Chondrocyte (in vitro differentiated cells): ENCODE results near the gene TSPAN11. TPM values are rescaled to one million over a fixed set of nuclear protein-coding genes. Genes with fewer than 3 reads are reported as not detected.

Source experiments
- DNase-seq: peaks from one replicate; pipeline ENCODE4 v3.0.0; 2021; ENCODE audit warnings: mixed read lengths, low spot score
- H3K27ac Mint-ChIP-seq: one replicate; pipeline ENCODE4 v1.8.0; 2021; ENCODE audit warnings: mild to moderate bottlenecking, moderate library complexity, mixed read lengths; ENCODE audit not compliant: unreplicated experiment
- H3K27me3 Mint-ChIP-seq: 2 replicates; pipeline ENCODE4 v1.8.0; 2021; ENCODE audit warnings: low read depth, mixed read lengths
- H3K36me3 Mint-ChIP-seq: 2 replicates; pipeline ENCODE4 v1.8.0; 2021; ENCODE audit warnings: low read depth, mixed read lengths
- H3K4me1 Mint-ChIP-seq: 2 replicates; pipeline ENCODE4 v1.8.0; 2021; ENCODE audit warnings: low read depth, mild to moderate bottlenecking, mixed read lengths
- H3K4me3 Mint-ChIP-seq: one replicate; pipeline ENCODE4 v1.8.0; 2021; ENCODE audit warnings: mild to moderate bottlenecking, moderate library complexity, mixed read lengths; ENCODE audit not compliant: unreplicated experiment
- H3K9me3 Mint-ChIP-seq: 2 replicates; pipeline ENCODE4 v1.8.0; 2021; ENCODE audit warnings: low read depth, mixed read lengths
- total RNA-seq: library from RNA; stranded (reverse); gene quantifications from 3 replicates; pipeline ENCODE4 v1.2.1, GENCODE V29; 2021
- TF ChIP-seq, protein P1 (sequence below): fragments of 200-600 bp; sonication (generic); IDR thresholded peaks from 2 replicates; pipeline ENCODE4 v1.5.0; 2021; ENCODE audit warnings: antibody characterized with exemption, mild to moderate bottlenecking, moderate library complexity

TSPAN11 gene
- total RNA-seq, 1 donor from 2014 or later: 0.95 TPM

DNA sequence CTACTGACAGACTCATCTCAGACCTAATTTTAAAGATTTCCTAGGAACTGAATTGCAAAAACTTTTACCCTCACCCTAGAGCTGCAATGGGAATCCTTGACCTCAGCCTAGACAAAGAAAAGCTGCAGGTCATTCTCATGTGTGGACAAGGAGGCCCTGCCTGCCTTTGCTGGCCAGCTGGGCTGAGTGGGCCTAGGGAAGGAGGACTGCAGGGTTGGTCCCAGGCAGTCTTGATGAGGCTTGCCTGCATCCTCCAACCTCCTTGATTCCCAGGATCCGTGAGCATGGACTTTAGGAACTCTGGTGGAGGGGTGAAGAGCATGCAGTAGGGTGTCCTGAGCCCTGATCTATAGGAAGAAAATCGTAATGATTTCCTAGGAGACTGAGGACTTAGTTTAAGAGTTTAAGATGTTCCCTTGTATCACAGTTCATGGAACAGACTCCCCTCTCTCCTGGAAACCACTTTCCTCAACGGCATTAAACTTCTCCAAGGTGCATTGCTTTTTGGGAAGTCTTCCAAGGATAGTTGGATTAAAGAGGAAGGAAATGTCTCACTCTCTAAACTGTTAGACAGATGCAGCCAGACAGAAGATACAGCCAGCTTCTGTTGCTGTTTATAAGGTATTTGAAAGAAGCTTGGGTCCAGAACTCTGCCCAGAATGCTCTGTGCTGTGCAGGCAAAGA, 91.7 kb downstream of the TSPAN11 start:
- no peak for DNase-seq
- Mint-ChIP-seq H3K27ac (no peak overlapping the region), H3K27me3 (peaks cover 24% of the 10 kb centered on the region), H3K9me3 (peaks cover 4% of the 10 kb centered on the region), H3K4me1 (no peaks in the 10 kb centered on the region), H3K4me3 (no peak overlapping the region), H3K36me3 (no peaks in the 10 kb centered on the region)
- TF ChIP-seq, protein P1, sequence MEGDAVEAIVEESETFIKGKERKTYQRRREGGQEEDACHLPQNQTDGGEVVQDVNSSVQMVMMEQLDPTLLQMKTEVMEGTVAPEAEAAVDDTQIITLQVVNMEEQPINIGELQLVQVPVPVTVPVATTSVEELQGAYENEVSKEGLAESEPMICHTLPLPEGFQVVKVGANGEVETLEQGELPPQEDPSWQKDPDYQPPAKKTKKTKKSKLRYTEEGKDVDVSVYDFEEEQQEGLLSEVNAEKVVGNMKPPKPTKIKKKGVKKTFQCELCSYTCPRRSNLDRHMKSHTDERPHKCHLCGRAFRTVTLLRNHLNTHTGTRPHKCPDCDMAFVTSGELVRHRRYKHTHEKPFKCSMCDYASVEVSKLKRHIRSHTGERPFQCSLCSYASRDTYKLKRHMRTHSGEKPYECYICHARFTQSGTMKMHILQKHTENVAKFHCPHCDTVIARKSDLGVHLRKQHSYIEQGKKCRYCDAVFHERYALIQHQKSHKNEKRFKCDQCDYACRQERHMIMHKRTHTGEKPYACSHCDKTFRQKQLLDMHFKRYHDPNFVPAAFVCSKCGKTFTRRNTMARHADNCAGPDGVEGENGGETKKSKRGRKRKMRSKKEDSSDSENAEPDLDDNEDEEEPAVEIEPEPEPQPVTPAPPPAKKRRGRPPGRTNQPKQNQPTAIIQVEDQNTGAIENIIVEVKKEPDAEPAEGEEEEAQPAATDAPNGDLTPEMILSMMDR: no peak

DNA sequence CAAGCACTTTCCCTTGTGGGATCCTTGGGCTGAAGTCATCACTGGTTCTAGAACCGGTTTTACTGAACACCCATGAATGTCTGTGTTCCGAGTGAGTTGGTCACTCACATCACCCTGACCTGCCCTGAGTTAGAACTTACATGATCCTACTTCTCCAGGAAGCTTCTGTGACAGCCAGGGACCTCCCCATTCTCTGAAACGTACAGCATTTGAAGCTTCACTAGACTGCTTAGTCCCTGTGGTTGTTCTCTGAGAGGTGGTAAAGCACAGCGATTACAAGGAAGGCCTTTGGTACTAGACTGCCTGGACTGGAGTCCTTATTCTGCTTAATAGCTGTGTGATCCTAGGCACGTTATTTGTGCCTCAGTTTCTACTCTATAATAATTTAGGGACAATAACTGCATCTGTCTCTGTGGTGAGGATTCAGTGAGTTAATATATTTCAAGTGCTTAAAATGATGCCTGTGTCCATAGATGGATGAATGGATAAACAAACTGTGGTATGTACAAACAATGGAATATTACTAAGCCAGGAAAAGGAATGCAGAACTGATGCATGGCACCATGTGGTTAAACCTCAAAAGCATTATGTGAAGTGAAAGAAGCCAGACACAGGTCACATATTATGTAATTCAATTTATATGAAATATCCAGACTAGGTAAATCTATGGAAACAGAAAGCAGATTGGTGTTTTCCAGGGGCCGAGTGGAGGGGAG, 92.4 kb downstream of the TSPAN11 start:
- Mint-ChIP-seq H3K9me3 (peaks cover 4% of the 10 kb centered on the region), H3K4me3 (no peak overlapping the region)

DNA sequence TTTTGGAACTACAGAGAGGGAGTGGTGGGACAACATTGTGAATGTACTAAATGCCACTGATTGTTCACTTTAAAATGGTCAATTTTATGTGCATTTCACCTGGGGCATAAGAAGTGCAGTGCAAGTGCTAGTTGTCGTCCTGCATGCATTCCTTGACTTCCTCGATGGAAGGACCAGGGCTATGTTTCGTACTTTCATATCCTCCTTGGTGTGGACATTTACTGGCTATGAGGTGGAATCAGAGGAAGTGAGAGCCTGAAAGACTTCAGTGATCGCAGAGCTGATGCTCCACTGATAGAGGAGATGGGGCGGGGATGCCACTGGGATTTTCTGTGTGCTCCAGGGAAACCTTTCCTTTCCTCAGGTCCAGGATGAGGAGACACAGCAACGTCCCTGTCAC, 93.0 kb downstream of the TSPAN11 start:
- Mint-ChIP-seq H3K4me3 (no peak overlapping the region), H3K36me3 (no peaks in the 10 kb centered on the region), H3K27me3 (peaks cover 31% of the 10 kb centered on the region), H3K4me1 (no peaks in the 10 kb centered on the region), H3K9me3 (peaks cover 4% of the 10 kb centered on the region), H3K27ac (no peak overlapping the region)
- DNase-seq: no peak
- TF ChIP-seq, protein P1: no peak

More for the DNA sequence above, 92.4 kb downstream of the TSPAN11 start:
- DNase-seq: no peak
- peaks cover 26% of the 10 kb centered on the region for H3K27me3 Mint-ChIP-seq
- TF ChIP-seq, protein P1: no peak
- no peaks in the 10 kb centered on the region for H3K36me3 Mint-ChIP-seq
- H3K27ac Mint-ChIP-seq: no peak overlapping the region
- no peaks in the 10 kb centered on the region for H3K4me1 Mint-ChIP-seq

DNA sequence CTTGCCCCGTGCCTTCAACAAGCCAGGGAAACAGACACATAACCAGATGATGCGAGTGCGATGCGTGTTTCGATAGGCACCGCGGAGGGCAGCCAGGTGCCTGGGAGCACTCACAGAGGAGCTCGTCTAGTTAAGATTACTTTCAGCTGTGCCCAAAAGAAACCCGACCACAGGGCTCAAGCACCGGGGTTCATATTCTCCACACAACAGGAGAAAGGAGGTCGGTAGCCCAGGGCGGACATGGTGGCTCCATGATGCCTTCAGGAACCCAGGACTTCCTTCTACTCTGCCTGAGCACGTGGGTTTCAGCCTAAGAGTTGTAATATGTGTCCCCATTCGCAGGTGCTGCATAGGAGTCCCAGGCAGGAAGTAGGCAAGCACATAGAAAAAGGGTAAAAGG, 93.4 kb downstream of the TSPAN11 start:
- Mint-ChIP-seq H3K27me3 (peaks cover 33% of the 10 kb centered on the region), H3K36me3 (no peaks in the 10 kb centered on the region), H3K4me3 (no peak overlapping the region), H3K9me3 (peaks cover 4% of the 10 kb centered on the region), H3K27ac (no peak overlapping the region), H3K4me1 (no peaks in the 10 kb centered on the region)
- TF ChIP-seq, protein P1: no peak
- no peak for DNase-seq

DNA sequence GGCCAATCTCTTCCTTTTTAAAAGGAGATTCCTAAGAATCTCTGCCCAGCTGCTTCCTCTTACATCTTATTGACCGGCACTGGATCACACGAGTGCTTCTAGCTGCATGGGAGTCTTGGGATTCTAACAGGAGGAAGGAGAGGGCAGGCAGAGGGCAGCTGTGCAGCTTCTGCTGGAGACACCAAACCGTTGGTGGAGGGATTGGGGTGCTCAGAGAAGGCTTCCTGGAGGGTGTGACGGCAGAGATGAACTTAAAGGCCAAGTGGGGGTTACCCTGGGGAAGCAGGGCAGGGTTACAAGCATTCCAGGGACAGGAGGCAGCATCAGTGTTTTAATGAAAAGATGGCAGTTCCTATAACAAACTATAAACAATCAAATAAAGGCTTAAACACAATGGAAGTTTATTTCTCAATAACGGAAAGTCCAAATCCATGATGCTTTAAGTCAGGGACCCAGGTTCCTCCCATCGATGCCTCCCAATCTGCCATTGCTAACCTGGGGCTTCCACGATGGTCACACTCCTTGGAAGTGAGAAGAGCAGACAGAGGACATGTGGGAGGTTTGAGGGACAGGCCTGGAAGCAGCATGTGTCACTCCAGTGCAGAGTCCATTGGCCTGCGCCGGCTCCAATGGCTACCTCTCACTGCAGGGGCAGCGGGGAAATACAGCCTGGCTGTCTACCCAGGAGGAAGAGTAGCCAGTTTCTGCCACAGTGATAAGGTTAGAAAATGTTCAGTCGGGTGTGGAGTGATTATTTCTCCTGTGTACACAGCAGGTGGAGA, 94.0 kb downstream of the TSPAN11 start:
- H3K4me1 Mint-ChIP-seq: no peaks in the 10 kb centered on the region
- DNase-seq: no peak
- no peak overlapping the region for H3K27ac Mint-ChIP-seq
- peaks cover 31% of the 10 kb centered on the region for H3K27me3 Mint-ChIP-seq
- H3K9me3 Mint-ChIP-seq: peaks cover 4% of the 10 kb centered on the region
- TF ChIP-seq, protein P1: no peak
- H3K36me3 Mint-ChIP-seq: no peaks in the 10 kb centered on the region
- no peak overlapping the region for H3K4me3 Mint-ChIP-seq
